Measurements from ENCODE around the gene SF3B4.

Gene SF3B4

GRCh38 chr1:149883598-149884247 lies 43.9 kb downstream of the SF3B4 start:
- no peak for TF ChIP-seq CTCF (IDR thresholded peaks at IDR 0.05; ENCODE audit: extremely low read depth, missing control alignments)

GRCh38 chr1:149881876-149882275 lies 45.7 kb downstream of the SF3B4 start:
- DNase-seq (ENCODE audit: low spot score), result no peak
- no peak for TF ChIP-seq CTCF (IDR thresholded peaks at IDR 0.05; ENCODE audit: extremely low read depth, missing control alignments)

More at GRCh38 chr1:149883598-149884247, 43.9 kb downstream of the SF3B4 start:
- no peak for DNase-seq (ENCODE audit: low spot score)

- TF ChIP-seq CTCF (IDR thresholded peaks at IDR 0.05; ENCODE audit: extremely low read depth, missing control alignments), result no peak
These were observed 48.0 kb downstream of the SF3B4 start for GRCh38 chr1:149879556-149879955.

GRCh38 chr1:149877211-149877946 lies 50.2 kb downstream of the SF3B4 start:
- TF ChIP-seq CTCF (IDR thresholded peaks at IDR 0.05; ENCODE audit: extremely low read depth, missing control alignments), result no peak
- DNase-seq (ENCODE audit: low spot score), result no peak

More at GRCh38 chr1:149879556-149879955, 48.0 kb downstream of the SF3B4 start:
- no peak for DNase-seq (ENCODE audit: low spot score)
